PFSK-1 (cell line): Measurements from ENCODE around the gene RNF144B.

Source experiments
- FOXP2 ChIP-seq: optimal IDR thresholded peaks from 2 replicates; pipeline ENCODE3; 2011; ENCODE audit warnings: borderline replicate concordance, control low read depth, inconsistent platforms; ENCODE audit not compliant: insufficient read depth; ENCODE audit errors: extremely low read length, extremely low read depth
- POLR2AphosphoS5 ChIP-seq: IDR thresholded peaks from 2 replicates; pipeline ENCODE4 v1.6.1; 2012; ENCODE audit warnings: low read depth, mild to moderate bottlenecking, control low read depth, low read length, moderate library complexity
- SIN3A ChIP-seq: IDR thresholded peaks from 2 replicates; pipeline ENCODE4 v1.6.1; 2012; ENCODE audit warnings: mild to moderate bottlenecking, low read length, moderate library complexity, borderline replicate concordance; ENCODE audit not compliant: insufficient read depth
- TAF1 ChIP-seq: IDR thresholded peaks from 2 replicates; pipeline ENCODE4 v1.6.1; 2012; ENCODE audit warnings: low read length, control low read depth, borderline replicate concordance; ENCODE audit not compliant: insufficient read depth
- TF ChIP-seq, protein P1 (sequence below), 2 experiments: IDR thresholded peaks; 2 replicates each; pipeline versions ENCODE4 v1.6.1 to v1.8.0; 2011 to 2012; ENCODE audit warnings: low read depth in 2 of 2, low read length in 2 of 2, control low read depth in 1 of 2, inconsistent platforms in 1 of 2, mild to moderate bottlenecking in 1 of 2, moderate library complexity in 1 of 2; ENCODE audit not compliant: insufficient read depth in 1 of 2

RNF144B gene

DNA sequence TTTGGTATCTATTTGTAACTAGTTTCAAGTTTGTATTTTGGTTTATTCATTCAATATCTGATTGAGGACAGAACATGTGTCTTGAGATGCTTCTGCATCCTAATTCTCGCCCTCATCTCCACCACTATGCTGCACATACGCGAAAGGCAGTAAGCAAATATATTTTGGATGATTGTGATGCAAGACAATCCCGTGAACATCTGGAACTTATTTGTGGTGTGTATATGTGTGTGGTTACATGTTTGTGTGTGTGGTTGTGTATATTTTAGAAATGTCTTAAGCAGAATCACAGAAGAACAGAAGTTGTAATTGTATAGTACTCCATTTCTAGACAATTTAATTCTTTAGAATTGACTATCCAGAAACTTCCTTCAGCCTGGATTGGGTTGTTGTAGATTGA lies 35.1 kb upstream of the RNF144B start:
- TF ChIP-seq POLR2AphosphoS5 (no peak), SIN3A (no peak), FOXP2 (no peak), TAF1 (no peak)
- TF ChIP-seq, protein P1, sequence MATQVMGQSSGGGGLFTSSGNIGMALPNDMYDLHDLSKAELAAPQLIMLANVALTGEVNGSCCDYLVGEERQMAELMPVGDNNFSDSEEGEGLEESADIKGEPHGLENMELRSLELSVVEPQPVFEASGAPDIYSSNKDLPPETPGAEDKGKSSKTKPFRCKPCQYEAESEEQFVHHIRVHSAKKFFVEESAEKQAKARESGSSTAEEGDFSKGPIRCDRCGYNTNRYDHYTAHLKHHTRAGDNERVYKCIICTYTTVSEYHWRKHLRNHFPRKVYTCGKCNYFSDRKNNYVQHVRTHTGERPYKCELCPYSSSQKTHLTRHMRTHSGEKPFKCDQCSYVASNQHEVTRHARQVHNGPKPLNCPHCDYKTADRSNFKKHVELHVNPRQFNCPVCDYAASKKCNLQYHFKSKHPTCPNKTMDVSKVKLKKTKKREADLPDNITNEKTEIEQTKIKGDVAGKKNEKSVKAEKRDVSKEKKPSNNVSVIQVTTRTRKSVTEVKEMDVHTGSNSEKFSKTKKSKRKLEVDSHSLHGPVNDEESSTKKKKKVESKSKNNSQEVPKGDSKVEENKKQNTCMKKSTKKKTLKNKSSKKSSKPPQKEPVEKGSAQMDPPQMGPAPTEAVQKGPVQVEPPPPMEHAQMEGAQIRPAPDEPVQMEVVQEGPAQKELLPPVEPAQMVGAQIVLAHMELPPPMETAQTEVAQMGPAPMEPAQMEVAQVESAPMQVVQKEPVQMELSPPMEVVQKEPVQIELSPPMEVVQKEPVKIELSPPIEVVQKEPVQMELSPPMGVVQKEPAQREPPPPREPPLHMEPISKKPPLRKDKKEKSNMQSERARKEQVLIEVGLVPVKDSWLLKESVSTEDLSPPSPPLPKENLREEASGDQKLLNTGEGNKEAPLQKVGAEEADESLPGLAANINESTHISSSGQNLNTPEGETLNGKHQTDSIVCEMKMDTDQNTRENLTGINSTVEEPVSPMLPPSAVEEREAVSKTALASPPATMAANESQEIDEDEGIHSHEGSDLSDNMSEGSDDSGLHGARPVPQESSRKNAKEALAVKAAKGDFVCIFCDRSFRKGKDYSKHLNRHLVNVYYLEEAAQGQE (IDR thresholded peaks at IDR 0.05; ENCODE audit: insufficient read depth in 1 of 2, low read depth in 2 of 2, low read length in 2 of 2): no peak

DNA sequence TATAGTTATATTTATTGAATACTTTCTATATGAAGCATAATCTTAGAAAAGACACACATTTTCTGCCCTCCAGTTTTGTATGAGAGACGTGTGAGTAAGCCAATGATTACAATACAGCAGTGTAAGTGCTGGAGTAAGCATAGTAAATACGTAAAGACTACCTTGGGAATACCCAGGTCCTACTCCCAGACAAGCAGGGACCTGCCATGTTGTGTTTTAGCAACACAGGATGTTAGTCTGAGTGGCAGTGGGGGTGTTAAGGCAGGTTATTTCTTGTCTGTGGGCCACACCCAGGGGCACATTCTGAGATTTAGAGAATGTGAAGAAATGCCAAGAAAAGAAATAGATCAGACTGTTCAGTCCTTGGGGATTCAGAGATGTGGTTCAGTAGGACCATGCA lies 34.3 kb upstream of the RNF144B start:
- no peak for TF ChIP-seq POLR2AphosphoS5
- TF ChIP-seq SIN3A: no peak
- no peak for TF ChIP-seq TAF1
- TF ChIP-seq, protein P1 (IDR thresholded peaks at IDR 0.05; ENCODE audit: insufficient read depth in 1 of 2, low read depth in 2 of 2, low read length in 2 of 2): no peak
- TF ChIP-seq FOXP2: no peak

DNA sequence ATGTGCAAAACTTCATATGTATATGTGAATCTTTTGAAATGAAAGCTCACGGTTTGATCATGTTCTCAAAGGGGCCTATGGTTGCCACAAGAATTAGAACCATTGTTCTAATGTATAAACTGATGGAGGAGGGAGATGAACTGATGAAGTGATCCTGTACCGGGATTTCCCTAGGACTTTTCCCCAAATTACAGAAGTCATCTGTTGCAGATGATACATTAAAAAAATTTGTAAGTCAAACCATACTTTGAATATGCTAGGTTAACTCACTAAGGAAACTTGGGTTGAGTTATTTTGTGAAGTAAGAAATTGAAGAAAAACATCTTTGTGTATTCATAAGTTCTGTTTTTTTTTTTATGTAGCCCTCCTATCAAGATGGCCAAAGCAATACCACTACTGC lies 33.9 kb upstream of the RNF144B start:
- TF ChIP-seq, protein P1 (IDR thresholded peaks at IDR 0.05; ENCODE audit: insufficient read depth in 1 of 2, low read depth in 2 of 2, low read length in 2 of 2): no peak
- TF ChIP-seq TAF1 (no peak), FOXP2 (no peak), POLR2AphosphoS5 (no peak)

DNA sequence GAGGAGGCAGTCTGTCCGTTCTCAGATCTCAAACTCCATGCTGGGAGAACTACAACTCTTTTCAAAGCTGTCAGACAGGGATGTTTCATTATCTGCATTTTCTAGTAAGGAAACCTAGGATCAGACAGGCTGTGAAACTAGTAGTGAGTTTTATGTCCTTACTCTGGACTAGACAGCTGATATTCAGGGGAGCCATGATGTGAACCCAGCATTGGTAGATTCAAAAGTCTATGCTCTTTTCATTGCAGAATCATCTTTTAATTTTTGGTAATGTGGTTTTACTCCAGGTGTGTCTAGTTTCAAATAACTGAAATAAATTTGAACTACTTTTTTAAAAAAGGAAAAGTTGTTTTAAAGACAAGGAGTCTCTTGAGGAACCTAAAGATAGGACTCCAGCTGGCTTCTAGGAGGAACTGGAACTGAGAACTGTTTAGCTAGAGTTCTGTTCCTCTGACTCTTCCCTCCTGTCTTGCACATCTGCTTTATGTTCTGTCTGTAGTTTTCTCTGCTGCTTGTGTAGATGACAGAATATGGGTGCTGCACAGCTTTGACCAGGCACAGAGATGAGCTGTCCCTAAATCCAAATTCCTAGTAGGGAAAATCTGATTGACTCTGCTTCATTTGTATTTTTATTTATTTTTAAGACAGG lies 27.8 kb upstream of the RNF144B start:
- no peak for TF ChIP-seq FOXP2
- TF ChIP-seq TAF1: no peak
- TF ChIP-seq, protein P1 (IDR thresholded peaks at IDR 0.05; ENCODE audit: insufficient read depth in 1 of 2, low read depth in 2 of 2, low read length in 2 of 2): no peak
- TF ChIP-seq POLR2AphosphoS5: no peak
- no peak for TF ChIP-seq SIN3A

DNA sequence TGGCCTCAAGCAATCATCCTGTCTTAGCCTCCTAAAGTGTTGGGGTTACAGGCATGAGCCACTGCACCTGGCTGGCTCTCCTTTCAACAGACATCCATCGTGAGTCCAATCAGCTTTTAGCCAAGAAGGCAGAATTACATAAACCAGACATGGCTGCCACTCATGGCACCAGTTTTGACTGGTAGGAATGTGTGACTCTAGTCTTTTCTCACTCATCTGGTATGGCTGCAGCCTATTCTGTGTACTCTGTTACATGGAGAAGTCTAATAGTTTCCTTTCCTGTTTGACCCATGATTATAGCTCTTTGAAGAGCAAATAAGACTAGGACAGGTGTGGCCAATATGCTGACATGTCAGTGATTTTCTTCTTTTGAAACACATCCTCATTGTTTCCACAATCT lies 27.0 kb upstream of the RNF144B start:
- no peak for TF ChIP-seq POLR2AphosphoS5
- TF ChIP-seq, protein P1 (IDR thresholded peaks at IDR 0.05; ENCODE audit: insufficient read depth in 1 of 2, low read depth in 2 of 2, low read length in 2 of 2): no peak
- no peak for TF ChIP-seq FOXP2
- no peak for TF ChIP-seq SIN3A
- no peak for TF ChIP-seq TAF1
